SK-N-MC (cell line): ENCODE data around the gene MYF6.

Source experiments
- DNase-seq: peaks from one replicate; pipeline ENCODE4 v3.0.0-alpha.2; 2011; ENCODE audit warnings: low read depth, low spot score
- H3K27ac ChIP-seq: fragments of 200-600 bp; sonication (generic); 2 replicates; pipeline ENCODE4 v1.5.1; 2016; ENCODE audit warnings: mixed run types
- H3K36me3 ChIP-seq: fragments of 200-600 bp; sonication (generic); 2 replicates; pipeline ENCODE4 v1.6.1; 2017; ENCODE audit warnings: antibody characterized with exemption, low read length, mixed read lengths; ENCODE audit not compliant: insufficient read depth
- H3K4me3 ChIP-seq: fragments of 200-600 bp; sonication (generic); 2 replicates; pipeline ENCODE4 v1.5.1; 2016
- H3K9ac ChIP-seq: fragments of 200-600 bp; sonication (generic); 2 replicates; pipeline ENCODE4 v1.8.0; 2017; ENCODE audit warnings: mixed run types, mixed read lengths; ENCODE audit not compliant: insufficient read length
- H3K9me3 ChIP-seq: fragments of 200-600 bp; sonication (generic); 2 replicates; pipeline ENCODE4 v1.6.1; 2017; ENCODE audit warnings: low read depth, mild to moderate bottlenecking, antibody characterized with exemption, low read length, moderate library complexity, mixed read lengths
- EZH2 ChIP-seq: fragments of 200-600 bp; sonication (generic); IDR thresholded peaks from one replicate; pipeline ENCODE4 v1.6.1; 2017; ENCODE audit warnings: antibody characterized with exemption
- FOXP2 ChIP-seq: optimal IDR thresholded peaks from 2 replicates; pipeline ENCODE3; 2011; ENCODE audit warnings: mild to moderate bottlenecking, moderate library complexity; ENCODE audit not compliant: insufficient read depth; ENCODE audit errors: extremely low read length, control extremely low read depth
- POLR2AphosphoS5 ChIP-seq: IDR thresholded peaks from 2 replicates; pipeline ENCODE4 v1.6.1; 2012; ENCODE audit warnings: mild to moderate bottlenecking, low read depth, low read length, borderline replicate concordance

MYF6 gene

GRCh38 chr12:80709811-80710726, 2.6 kb downstream of the MYF6 start:
- Histone ChIP-seq H3K9ac (no peak overlapping the region), H3K27ac (no peak overlapping the region), H3K36me3 (no peaks in the 10 kb centered on the region), H3K9me3 (no peaks in the 10 kb centered on the region), H3K4me3 (no peak overlapping the region)
- TF ChIP-seq FOXP2 (no peak), EZH2 (no peak), POLR2AphosphoS5 (no peak)
- DNase-seq, result no peak

- H3K4me3 ChIP-seq, result no peak overlapping the region
- H3K9me3 ChIP-seq, result no peaks in the 10 kb centered on the region
- H3K27ac ChIP-seq, result no peak overlapping the region
- H3K9ac ChIP-seq, result no peak overlapping the region
- DNase-seq, result no peak
- no peaks in the 10 kb centered on the region for H3K36me3 ChIP-seq
- no peak for TF ChIP-seq FOXP2
- no peak for TF ChIP-seq EZH2
- TF ChIP-seq POLR2AphosphoS5, result no peak
These were observed 3.5 kb downstream of the MYF6 start for GRCh38 chr12:80710727-80711449.

- no peaks in the 10 kb centered on the region for H3K9me3 ChIP-seq
- H3K27ac ChIP-seq, result no peak overlapping the region
- H3K36me3 ChIP-seq, result no peaks in the 10 kb centered on the region
- H3K4me3 ChIP-seq, result no peak overlapping the region
- DNase-seq, result no peak
- no peak overlapping the region for H3K9ac ChIP-seq
- no peak for TF ChIP-seq EZH2
- TF ChIP-seq POLR2AphosphoS5, result no peak
- TF ChIP-seq FOXP2, result no peak
These were observed 4.4 kb downstream of the MYF6 start for GRCh38 chr12:80711866-80712265.

- H3K27ac ChIP-seq, result no peak overlapping the region
These were observed 5.4 kb downstream of the MYF6 start for GRCh38 chr12:80712866-80713265.

GRCh38 chr12:80713419-80713818, 6.0 kb downstream of the MYF6 start:
- DNase-seq, result no peak
- TF ChIP-seq POLR2AphosphoS5 (no peak), EZH2 (no peak), FOXP2 (no peak)
- H3K4me3 ChIP-seq, result no peak overlapping the region
- H3K27ac ChIP-seq, result no peak overlapping the region
- H3K9ac ChIP-seq, result no peak overlapping the region
- no peaks in the 10 kb centered on the region for H3K9me3 ChIP-seq
- H3K36me3 ChIP-seq, result no peaks in the 10 kb centered on the region

More at GRCh38 chr12:80712866-80713265, 5.4 kb downstream of the MYF6 start:
- TF ChIP-seq FOXP2, result no peak
- no peak for TF ChIP-seq POLR2AphosphoS5
- no peak for TF ChIP-seq EZH2
- no peaks in the 10 kb centered on the region for H3K9me3 ChIP-seq
- H3K36me3 ChIP-seq, result no peaks in the 10 kb centered on the region
- no peak for DNase-seq
- H3K4me3 ChIP-seq, result no peak overlapping the region
- H3K9ac ChIP-seq, result no peak overlapping the region

- DNase-seq, result no peak
- H3K27ac ChIP-seq, result no peak overlapping the region
- H3K4me3 ChIP-seq, result no peak overlapping the region
- no peaks in the 10 kb centered on the region for H3K9me3 ChIP-seq
- no peaks in the 10 kb centered on the region for H3K36me3 ChIP-seq
- TF ChIP-seq FOXP2 (no peak), EZH2 (no peak), POLR2AphosphoS5 (no peak)
- H3K9ac ChIP-seq, result no peak overlapping the region
These were observed 6.6 kb downstream of the MYF6 start for GRCh38 chr12:80714055-80714454.

- TF ChIP-seq FOXP2 (no peak), POLR2AphosphoS5 (no peak), EZH2 (no peak)
- no peak for DNase-seq
- no peaks in the 10 kb centered on the region for H3K36me3 ChIP-seq
- H3K9ac ChIP-seq, result no peak overlapping the region
- no peak overlapping the region for H3K27ac ChIP-seq
- no peak overlapping the region for H3K4me3 ChIP-seq
- H3K9me3 ChIP-seq, result no peaks in the 10 kb centered on the region
These were observed 7.4 kb downstream of the MYF6 start for GRCh38 chr12:80714846-80715245.

GRCh38 chr12:80715713-80716249, 8.3 kb downstream of the MYF6 start:
- Histone ChIP-seq H3K36me3 (no peaks in the 10 kb centered on the region), H3K9ac (no peak overlapping the region), H3K4me3 (no peak overlapping the region), H3K27ac (no peak overlapping the region), H3K9me3 (no peaks in the 10 kb centered on the region)
- TF ChIP-seq POLR2AphosphoS5 (no peak), EZH2 (no peak), FOXP2 (no peak)
- no peak for DNase-seq
